Smooth muscle cell (in vitro differentiated cells): ENCODE data around the gene ABTB2. TPM values are rescaled to one million over a fixed set of nuclear protein-coding genes. Genes with fewer than 3 reads are reported as not detected.
A peak's percentile ranks its signal among the peaks of the same experiment; 100 is the strongest.

Experiments used
- DNase-seq: peaks from one replicate; lab custom pipeline; 2025; ENCODE audit not compliant: unreplicated experiment; lab: John Stamatoyannopoulos, UW
- H2AFZ ChIP-seq: fragments of 200-600 bp; sonication (generic); 2 replicates; pipeline ENCODE4 v1.6.0; 2016; ENCODE audit warnings: antibody characterized with exemption, low read depth, mild to moderate bottlenecking
- H3F3A ChIP-seq: fragments of 200-600 bp; sonication (generic); 2 replicates; pipeline ENCODE4 v1.6.0; 2017; ENCODE audit warnings: antibody characterized with exemption, low read depth
- H3K27ac ChIP-seq: fragments of 200-600 bp; sonication (generic); 2 replicates; pipeline ENCODE4 v1.5.1; 2016; ENCODE audit warnings: low read depth, mild to moderate bottlenecking
- H3K27me3 ChIP-seq: fragments of 200-600 bp; sonication (generic); 2 replicates; pipeline ENCODE4 v1.6.1; 2016; ENCODE audit warnings: low read depth, mild to moderate bottlenecking
- H3K36me3 ChIP-seq: fragments of 200-600 bp; sonication (generic); 2 replicates; pipeline ENCODE4 v1.5.1; 2016; ENCODE audit warnings: low read depth
- H3K4me1 ChIP-seq: fragments of 200-600 bp; sonication (generic); 2 replicates; pipeline ENCODE4 v1.5.1; 2016; ENCODE audit warnings: low read depth
- H3K4me2 ChIP-seq: fragments of 200-600 bp; sonication (generic); 2 replicates; pipeline ENCODE4 v1.6.0; 2016; ENCODE audit warnings: mild to moderate bottlenecking
- H3K4me3 ChIP-seq: fragments of 200-600 bp; sonication (generic); 2 replicates; pipeline ENCODE4 v1.5.1; 2016; ENCODE audit warnings: mild to moderate bottlenecking
- H3K79me2 ChIP-seq: fragments of 200-600 bp; sonication (generic); 2 replicates; pipeline ENCODE4 v1.6.0; 2016; ENCODE audit warnings: low read depth, mild to moderate bottlenecking
- H3K9ac ChIP-seq: fragments of 200-600 bp; sonication (generic); 2 replicates; pipeline ENCODE4 v1.6.0; 2016; ENCODE audit warnings: low read depth
- H3K9me3 ChIP-seq: fragments of 200-600 bp; sonication (generic); replicated peaks from 2 replicates; pipeline ENCODE4 v1.5.1; 2016; ENCODE audit warnings: low read depth
- H4K20me1 ChIP-seq: fragments of 200-600 bp; sonication (generic); 2 replicates; pipeline ENCODE4 v1.6.0; 2016; ENCODE audit warnings: low read depth
- CTCF ChIP-seq: fragments of 200-600 bp; sonication (generic); IDR thresholded peaks from 2 replicates; pipeline ENCODE4 v1.5.1; 2017; ENCODE audit warnings: borderline replicate concordance, mild to moderate bottlenecking, antibody characterized with exemption; ENCODE audit not compliant: insufficient read depth, poor library complexity, severe bottlenecking
- WGBS: methylation state at CpG from one replicate; pipeline ENCODE4 v1.1.7; 2016; ENCODE audit warnings: low lambda C conversion rate; 5-methylcytosine and 5-hydroxymethylcytosine counted together
- polyA plus RNA-seq: library from polyadenylated mRNA; unstranded; fragments of >200 nt; fragmentation: Nextera tagmentation; extraction: Ambion mirVana; gene quantifications from 2 replicates; pipeline ENCODE4 v1.2.1, GENCODE V29; 2016
- total RNA-seq: library from RNA; depleted of rRNA; stranded (reverse); fragments of >200 nt; gene quantifications from 2 replicates; pipeline ENCODE4 v1.2.3, GENCODE V29; 2014

ABTB2 gene
- total and polyA plus RNA-seq, 2 experiments from 2014 or later: 4.3 to 4.9 TPM

GRCh38 chr11:34356576-34356912 lies 1.3 kb downstream of the ABTB2 start:
- DNase-seq: no peak
- H3K4me1 ChIP-seq: peaks cover 7% of the 10 kb centered on the region

DNA sequence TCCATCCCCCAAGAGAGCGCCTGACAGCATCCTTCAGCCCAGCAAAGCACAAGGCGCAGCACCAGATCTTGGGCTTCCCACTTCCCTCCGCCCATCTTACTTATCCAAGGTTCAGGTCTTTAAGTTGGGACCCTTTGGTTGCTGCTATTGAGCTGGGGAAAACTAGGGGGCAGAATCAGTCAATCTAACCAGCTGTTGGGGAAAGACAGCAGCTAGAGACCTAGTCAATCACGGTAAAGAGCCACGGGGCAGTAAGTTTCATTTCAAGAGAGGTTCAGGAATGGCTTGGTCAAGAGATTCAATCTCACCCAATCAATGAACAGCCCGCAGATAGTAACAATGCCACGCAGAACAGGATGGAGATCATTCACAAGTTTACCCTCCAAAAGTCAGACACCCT lies 1.7 kb downstream of the ABTB2 start:
- no peak for DNase-seq
- Histone ChIP-seq H4K20me1 (peaks cover 65% of the 10 kb centered on the region), H3K9ac (no peak overlapping the region), H3K4me2 (peak overlapping the region; percentile 97), H3K27me3 (no peaks in the 10 kb centered on the region), H3K9me3 (no peaks in the 10 kb centered on the region), H3K4me3 (peak overlapping the region; percentile 75), H3K36me3 (no peaks in the 10 kb centered on the region), H3K4me1 (peaks cover 7% of the 10 kb centered on the region), H2AFZ (no peak overlapping the region), H3K27ac (no peak overlapping the region), H3F3A (no peaks in the 10 kb centered on the region), H3K79me2 (peaks cover 60% of the 10 kb centered on the region)
- WGBS: 33% methylated on average over 7 of the region's 7 CpGs
- no peak for TF ChIP-seq CTCF

More at GRCh38 chr11:34356576-34356912, 1.3 kb downstream of the ABTB2 start:
- Histone ChIP-seq H3K36me3 (no peaks in the 10 kb centered on the region), H4K20me1 (peaks cover 61% of the 10 kb centered on the region), H2AFZ (no peak overlapping the region), H3K27me3 (no peaks in the 10 kb centered on the region), H3K9ac (no peak overlapping the region), H3F3A (no peaks in the 10 kb centered on the region), H3K4me2 (peak overlapping the region; percentile 97), H3K79me2 (peaks cover 57% of the 10 kb centered on the region), H3K27ac (no peak overlapping the region), H3K9me3 (no peaks in the 10 kb centered on the region), H3K4me3 (peak overlapping the region; percentile 75)
- 3% methylated on average over 19 of the region's 19 CpGs for WGBS
- no peak for TF ChIP-seq CTCF

- Histone ChIP-seq H4K20me1 (peaks cover 69% of the 10 kb centered on the region), H3K4me3 (peak overlapping the region; percentile 75), H3K9ac (no peak overlapping the region), H3K4me1 (peaks cover 7% of the 10 kb centered on the region), H3K27me3 (no peaks in the 10 kb centered on the region), H3K4me2 (peak overlapping the region; percentile 97), H3K36me3 (no peaks in the 10 kb centered on the region), H3F3A (peaks cover 2% of the 10 kb centered on the region), H2AFZ (no peak overlapping the region), H3K79me2 (peaks cover 62% of the 10 kb centered on the region), H3K9me3 (no peaks in the 10 kb centered on the region), H3K27ac (no peak overlapping the region)
- no peak for TF ChIP-seq CTCF
- 77% methylated on average over 3 of the region's 3 CpGs for WGBS
- DNase-seq: no peak
These were observed 2.1 kb downstream of the ABTB2 start for GRCh38 chr11:34355726-34356125.

DNA sequence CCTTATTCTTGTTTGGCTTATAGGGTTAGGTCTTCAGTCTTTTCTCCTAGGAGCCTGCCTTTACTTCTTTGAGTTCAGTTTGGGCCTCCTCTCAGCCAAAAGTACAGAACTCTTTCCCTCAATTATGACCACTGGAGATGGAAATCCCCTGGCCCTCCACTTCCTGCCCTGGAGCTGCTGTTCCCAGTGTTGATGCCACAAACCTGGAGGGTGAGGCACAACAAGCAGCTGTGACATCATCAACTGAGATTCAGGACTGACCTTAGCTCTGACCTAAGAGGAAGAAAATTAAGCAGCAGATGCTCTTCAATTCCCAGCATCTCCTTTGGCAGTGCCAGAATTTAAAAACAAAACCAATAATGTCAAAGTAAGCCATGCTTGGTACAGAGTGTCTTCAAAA lies 3.0 kb downstream of the ABTB2 start:
- Histone ChIP-seq H4K20me1 (peaks cover 79% of the 10 kb centered on the region), H3K4me1 (peaks cover 7% of the 10 kb centered on the region), H3K4me3 (peak overlapping the region; percentile 75), H3K4me2 (peak overlapping the region; percentile 97), H2AFZ (no peak overlapping the region), H3K27ac (no peak overlapping the region), H3K27me3 (no peaks in the 10 kb centered on the region), H3K36me3 (no peaks in the 10 kb centered on the region), H3F3A (peaks cover 4% of the 10 kb centered on the region), H3K79me2 (peaks cover 68% of the 10 kb centered on the region), H3K9ac (no peak overlapping the region), H3K9me3 (no peaks in the 10 kb centered on the region)
- TF ChIP-seq CTCF: no peak
- no peak for DNase-seq
